ENCODE results near the gene MED16. TPM values are rescaled to one million over a fixed set of nuclear protein-coding genes. Genes with fewer than 3 reads are reported as not detected.

The MED16 gene
- total RNA-seq, 1 experiment from 2014 or later, result 83.1 TPM

DNA sequence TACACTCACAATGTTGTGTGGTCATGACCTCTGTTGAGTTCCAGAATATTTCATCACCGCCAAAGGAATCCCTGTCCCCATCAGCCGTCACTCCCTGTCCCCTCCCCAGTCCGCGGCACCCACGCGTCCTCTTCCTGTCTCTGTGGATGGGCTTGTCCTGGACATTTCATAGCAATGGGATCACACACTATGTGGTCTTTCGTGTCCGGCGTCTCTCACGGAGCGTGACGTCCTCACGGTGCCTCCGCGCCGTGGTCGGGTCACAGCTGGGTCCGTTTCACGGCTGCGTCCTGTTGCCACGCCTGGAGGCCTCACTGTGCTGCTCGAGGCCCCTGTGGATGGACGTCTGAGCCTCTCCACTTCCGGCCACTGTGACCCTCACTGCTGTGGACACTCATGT lies 58.8 kb downstream of the MED16 start:
- H3K4me2 ChIP-seq (ENCODE audit: insufficient read depth, insufficient read length, low read length), result no peak overlapping the region
- no peak overlapping the region for H2BK120ac ChIP-seq (ENCODE audit: low read depth, low read length, poor library complexity, severe bottlenecking)
- H2BK5ac ChIP-seq (ENCODE audit: insufficient read length, low read length), result no peak overlapping the region
- H3K9me3 Mint-ChIP-seq, result no peaks in the 10 kb centered on the region; a peak in 1 of 5 replicates
- H2AK5ac ChIP-seq (ENCODE audit: insufficient read length, low read length), result no peak overlapping the region
- 0 out of 4 replicates have a peak, but pooled peaks cover 0 to 3% of the 10 kb centered on the region in 2 experiments for H3K4me1 Mint-ChIP-seq
- no peak overlapping the region for H3K56ac ChIP-seq (ENCODE audit: insufficient read length, low read depth, low read length)
- no peak overlapping the region for H4K5ac ChIP-seq (ENCODE audit: insufficient read length, low read depth, low read length)
- TF ChIP-seq, protein P1, sequence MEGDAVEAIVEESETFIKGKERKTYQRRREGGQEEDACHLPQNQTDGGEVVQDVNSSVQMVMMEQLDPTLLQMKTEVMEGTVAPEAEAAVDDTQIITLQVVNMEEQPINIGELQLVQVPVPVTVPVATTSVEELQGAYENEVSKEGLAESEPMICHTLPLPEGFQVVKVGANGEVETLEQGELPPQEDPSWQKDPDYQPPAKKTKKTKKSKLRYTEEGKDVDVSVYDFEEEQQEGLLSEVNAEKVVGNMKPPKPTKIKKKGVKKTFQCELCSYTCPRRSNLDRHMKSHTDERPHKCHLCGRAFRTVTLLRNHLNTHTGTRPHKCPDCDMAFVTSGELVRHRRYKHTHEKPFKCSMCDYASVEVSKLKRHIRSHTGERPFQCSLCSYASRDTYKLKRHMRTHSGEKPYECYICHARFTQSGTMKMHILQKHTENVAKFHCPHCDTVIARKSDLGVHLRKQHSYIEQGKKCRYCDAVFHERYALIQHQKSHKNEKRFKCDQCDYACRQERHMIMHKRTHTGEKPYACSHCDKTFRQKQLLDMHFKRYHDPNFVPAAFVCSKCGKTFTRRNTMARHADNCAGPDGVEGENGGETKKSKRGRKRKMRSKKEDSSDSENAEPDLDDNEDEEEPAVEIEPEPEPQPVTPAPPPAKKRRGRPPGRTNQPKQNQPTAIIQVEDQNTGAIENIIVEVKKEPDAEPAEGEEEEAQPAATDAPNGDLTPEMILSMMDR (conservative IDR thresholded peaks at IDR 0.05), result no peak
- no peak overlapping the region for H3T11ph ChIP-seq (ENCODE audit: low read length)
- no peak overlapping the region for H2AFZ ChIP-seq (ENCODE audit: low read length)
- no peak overlapping the region for H3K4me3 Mint-ChIP-seq
- no peaks in the 10 kb centered on the region for H3K23me2 ChIP-seq (ENCODE audit: insufficient read length, low read depth, low read length, poor library complexity, severe bottlenecking)
- H3K27me3 ChIP-seq (ENCODE audit: insufficient read depth, low read length), result no peaks in the 10 kb centered on the region
- no peaks in the 10 kb centered on the region for H3K36me3 Mint-ChIP-seq (ENCODE audit: insufficient read depth in 1 of 3, low read depth in 3 of 3)
- H3K27ac Mint-ChIP-seq, result no peak overlapping the region; a peak in 1 of 7 replicates
- H3K18ac ChIP-seq (ENCODE audit: insufficient read length, low read depth, low read length), result no peak overlapping the region
- no peak overlapping the region for H3K9ac ChIP-seq (ENCODE audit: extremely low read depth, insufficient read length, low read length)
- H3K14ac ChIP-seq (ENCODE audit: insufficient read depth, low read length), result no peak overlapping the region; the same call in 1 of the 2 replicates
- no peak overlapping the region for H3K23ac ChIP-seq (ENCODE audit: insufficient read length, low read depth, low read length)
- no peaks in the 10 kb centered on the region for H3K9me3 ChIP-seq (ENCODE audit: control insufficient read depth, low read depth, low read length)
- H2BK20ac ChIP-seq (ENCODE audit: low read depth, low read length, poor library complexity, severe bottlenecking), result no peak overlapping the region
- no peak overlapping the region for H4K91ac ChIP-seq (ENCODE audit: insufficient read length, low read depth, low read length)
- no peak overlapping the region for H3K27ac ChIP-seq (ENCODE audit: insufficient read length, low read depth, low read length)
- WGBS (ENCODE audit: extremely low coverage, insufficient read length, low lambda C conversion rate), result no CpG with 5 or more reads among the region's 24 CpGs
- H4K8ac ChIP-seq (replicated peaks; ENCODE audit: insufficient read length, low read depth, low read length), result no peak overlapping the region
- H3K4ac ChIP-seq (ENCODE audit: low read depth, low read length), result no peak overlapping the region
- no peak overlapping the region for H2BK15ac ChIP-seq (ENCODE audit: low read depth, low read length)
- no peaks in the 10 kb centered on the region for H3K4me1 ChIP-seq (ENCODE audit: insufficient read depth, low read length)
- no peak for DNase-seq
- peaks cover 8% of the 10 kb centered on the region for H3K27me3 Mint-ChIP-seq (ENCODE audit: low read depth)
- H3K79me1 ChIP-seq (ENCODE audit: insufficient read depth, low read depth, low read length, poor library complexity, severe bottlenecking), result no peaks in the 10 kb centered on the region
- H4K20me1 ChIP-seq (ENCODE audit: control insufficient read depth, insufficient read depth, insufficient read length), result no peaks in the 10 kb centered on the region
- H2BK12ac ChIP-seq (ENCODE audit: insufficient read length, low read depth, low read length), result no peak overlapping the region
- no peaks in the 10 kb centered on the region for H3K79me2 ChIP-seq (ENCODE audit: insufficient read depth, low read length)

Data from H9 (cell line).